K562 (cell line): ENCODE measurements around the gene ADAM30. TPM values are rescaled to one million over a fixed set of nuclear protein-coding genes. Genes with fewer than 3 reads are reported as not detected.

ENCODE experiments used
- ATAC-seq: fragments of 200-7000 bp; cut with Tn5 transposase; 3 replicates; pipeline ENCODE4 v1.9.1; 2020; ENCODE audit warnings: moderate library complexity
- BruUV-seq: library from RNA; stranded (reverse); fragments of 400-500 nt; replicated peaks from 2 replicates; lab custom pipeline; 2021; lab: Mats Ljungman, UMichigan
- CTCF ChIA-PET: fragments of 300-600 bp; formaldehyde crosslinking; extraction: SDS; loops from one replicate; lab custom pipeline; 2021; ENCODE audit warnings: low intra/inter-chr PET ratio; lab: Yijun Ruan, JAX
- POLR2A ChIA-PET: fragments of 300-600, 350-650 bp; sonication (Branson Sonifier 250); formaldehyde crosslinking; extraction: SDS; loops from one replicate; lab custom pipeline; 2021; ENCODE audit warnings: antibody characterized with exemption, inconsistent platforms; lab: Yijun Ruan, JAX
- DNase-seq, 4 experiments: peaks; one replicate each; pipeline versions ENCODE4 v3.0.0 to v3.0.0-alpha.2; 2011 to 2018; ENCODE audit warnings: low spot score in 3 of 4, mixed read lengths in 3 of 4; ENCODE audit errors: extremely low read depth in 1 of 4
- FAIRE-seq: peaks from 2 replicates; lab custom pipeline; 2011; peaks lifted over from hg19 to GRCh38; lab: Jason Lieb, UNC
- H2AFZ ChIP-seq: 2 replicates; pipeline ENCODE4 v1.6.0; 2011; ENCODE audit warnings: low read depth, low read length, control low read depth, inconsistent platforms
- H3K27ac ChIP-seq: fragments of 200-600 bp; 3 replicates; pipeline ENCODE4 v1.8.0; 2011; ENCODE audit warnings: low read depth, mild to moderate bottlenecking, control low read depth, inconsistent platforms, low read length, moderate library complexity, mixed read lengths; ENCODE audit errors: extremely low read depth
- H3K27me3 ChIP-seq, 2 experiments: fragments of 300-600 bp in 1 of 2; 2 replicates in 1 of 2; 3 replicates in 1 of 2; pipeline versions ENCODE4 v1.6.0 to v1.8.0; 2011; ENCODE audit warnings: inconsistent platforms in 2 of 2, low read length in 2 of 2, mild to moderate bottlenecking in 1 of 2, mixed read lengths in 1 of 2, moderate library complexity in 1 of 2; ENCODE audit not compliant: control insufficient read depth in 2 of 2, insufficient read depth in 2 of 2
- H3K36me3 ChIP-seq: fragments of 300-600 bp; 3 replicates; pipeline ENCODE4 v1.8.0; 2011; ENCODE audit warnings: mild to moderate bottlenecking, low read length, inconsistent platforms; ENCODE audit not compliant: control insufficient read depth, insufficient read depth
- H3K4me1 ChIP-seq, 2 experiments: fragments of 200-600 bp in 1 of 2; replicated peaks in 1 of 2; 2 replicates in 1 of 2; 3 replicates in 1 of 2; pipeline versions ENCODE4 v1.5.1 to v1.8.0; 2011; ENCODE audit warnings: inconsistent platforms in 2 of 2, low read length in 2 of 2, mild to moderate bottlenecking in 1 of 2, mixed read lengths in 1 of 2, moderate library complexity in 1 of 2; ENCODE audit not compliant: control insufficient read depth in 2 of 2, insufficient read depth in 2 of 2
- H3K4me2 ChIP-seq: 2 replicates; pipeline ENCODE4 v1.6.1; 2011; ENCODE audit warnings: low read length, control low read depth, inconsistent platforms, mixed read lengths; ENCODE audit not compliant: insufficient read depth
- H3K4me3 ChIP-seq: fragments of 200-600 bp; sonication (generic), shearing (Covaris generic); 2 replicates; pipeline ENCODE4 v1.5.1; 2016; ENCODE audit warnings: control low read depth, inconsistent platforms
- H3K79me2 ChIP-seq: fragments of 200-600 bp; 3 replicates; pipeline ENCODE4 v1.8.0; 2011; ENCODE audit warnings: low read length, inconsistent platforms; ENCODE audit not compliant: control insufficient read depth, insufficient read depth
- H3K9ac ChIP-seq, 2 experiments: 2 replicates each; pipeline versions ENCODE4 v1.6.0 to v1.6.1; 2011; ENCODE audit warnings: low read depth in 2 of 2, low read length in 2 of 2, control low read depth in 1 of 2, inconsistent platforms in 1 of 2, mild to moderate bottlenecking in 1 of 2, mixed read lengths in 1 of 2; ENCODE audit not compliant: insufficient read depth in 1 of 2
- H3K9me1 ChIP-seq: one replicate; pipeline ENCODE4 v1.6.0; 2011; ENCODE audit warnings: inconsistent platforms, mild to moderate bottlenecking, low read length, moderate library complexity; ENCODE audit not compliant: control insufficient read depth, insufficient read depth
- H3K9me3 ChIP-seq: replicated peaks from 2 replicates; pipeline ENCODE4 v1.5.1; 2011; ENCODE audit warnings: low read depth, low read length, inconsistent platforms; ENCODE audit not compliant: control insufficient read depth, insufficient read depth
- H4K20me1 ChIP-seq: replicated peaks from 2 replicates; pipeline ENCODE4 v1.6.1; 2011; ENCODE audit warnings: low read length, inconsistent platforms, mixed read lengths; ENCODE audit not compliant: control insufficient read depth, insufficient read depth
- C11orf30 ChIP-seq: fragments of 450-650 bp; IDR thresholded peaks from 2 replicates; pipeline ENCODE4 v1.6.1; 2016; ENCODE audit warnings: low read depth, mild to moderate bottlenecking
- ELF4 ChIP-seq: fragments of 450-650 bp; formaldehyde crosslinking; IDR thresholded peaks from 2 replicates; pipeline ENCODE4 v1.4.0; 2022; ENCODE audit warnings: missing genetic modification characterization
- FOXA3 ChIP-seq, 2 experiments: fragments of 450-650 bp in 1 of 2; sonication (generic) in 1 of 2; formaldehyde crosslinking; IDR thresholded peaks in 1 of 2; conservative IDR thresholded peaks in 1 of 2; 2 replicates each; pipeline versions ENCODE4 v1.4.0 to v1.8.0; 2020 to 2022; ENCODE audit warnings: mild to moderate bottlenecking in 2 of 2, missing genetic modification reagents in 1 of 2
- GTF2B ChIP-seq: IDR thresholded peaks from 2 replicates; pipeline ENCODE4 v1.6.1; 2011; ENCODE audit not compliant: insufficient read length; ENCODE audit errors: extremely low read depth
- HCFC1 ChIP-seq: IDR thresholded peaks from 2 replicates; pipeline ENCODE4 v1.6.1; 2012; ENCODE audit warnings: low read depth, low read length, improper control_type of control experiment
- HDGF ChIP-seq: fragments of 450-650 bp; IDR thresholded peaks from 2 replicates; pipeline ENCODE4 v1.6.1; 2016
- HLTF ChIP-seq: fragments of 450-650 bp; IDR thresholded peaks from 2 replicates; pipeline ENCODE4 v1.6.1; 2016
- HOXB6 ChIP-seq: fragments of 250-450 bp; sonication (Bioruptor Pico); IDR thresholded peaks from 2 replicates; pipeline ENCODE4 v1.5.1; 2022; ENCODE audit warnings: mild to moderate bottlenecking, borderline replicate concordance
- KDM4B ChIP-seq, 2 experiments: fragments of 450-650 bp in 1 of 2; sonication (generic) in 1 of 2; IDR thresholded peaks; 2 replicates each; pipeline ENCODE4 v1.6.1; 2016 to 2017; ENCODE audit warnings: borderline replicate concordance in 2 of 2, antibody characterized with exemption in 1 of 2, low read depth in 1 of 2, mild to moderate bottlenecking in 1 of 2
- MAFF ChIP-seq: IDR thresholded peaks from 2 replicates; pipeline ENCODE4 v1.6.1; 2012; ENCODE audit warnings: low read length, improper control_type of control experiment
- MAFG ChIP-seq: fragments of 450-650 bp; conservative IDR thresholded peaks from 2 replicates; pipeline ENCODE4 v1.6.1; 2016; ENCODE audit warnings: missing genetic modification characterization, missing compliant biosample characterization
- MITF ChIP-seq: IDR thresholded peaks from 2 replicates; pipeline ENCODE4 v1.6.1; 2014; ENCODE audit warnings: antibody characterized with exemption
- NELFE ChIP-seq: IDR thresholded peaks from 2 replicates; pipeline ENCODE4 v1.6.1; 2011; ENCODE audit warnings: mild to moderate bottlenecking; ENCODE audit not compliant: insufficient read depth, insufficient read length
- RBM17 ChIP-seq: fragments of 200-400 bp; formaldehyde crosslinking; IDR thresholded peaks from 2 replicates; pipeline ENCODE4 v1.6.1; 2017; ENCODE audit warnings: low read depth, mild to moderate bottlenecking, low read length, borderline replicate concordance
- RFX7 ChIP-seq: fragments of 250-450 bp; sonication (Bioruptor Pico); IDR thresholded peaks from 2 replicates; pipeline ENCODE4 v1.5.1; 2021; ENCODE audit warnings: mild to moderate bottlenecking
- SMC3 ChIP-seq: conservative IDR thresholded peaks from 2 replicates; pipeline ENCODE4 v1.6.1; 2011; ENCODE audit warnings: low read depth, low read length, improper control_type of control experiment; ENCODE audit not compliant: insufficient read depth
- THRA ChIP-seq: fragments of 450-650 bp; IDR thresholded peaks from 2 replicates; pipeline ENCODE4 v1.6.1; 2017; ENCODE audit warnings: mild to moderate bottlenecking, moderate library complexity
- ZFX ChIP-seq: sonication (generic); formaldehyde crosslinking; IDR thresholded peaks from 2 replicates; pipeline ENCODE4 v1.8.0; 2022; ENCODE audit warnings: mild to moderate bottlenecking, missing genetic modification reagents, moderate library complexity
- ZKSCAN1 ChIP-seq: fragments of 150-350 bp; IDR thresholded peaks from 2 replicates; pipeline ENCODE4 v1.6.1; 2016; ENCODE audit warnings: low read depth, low read length
- ZNF133 ChIP-seq: fragments of 250-450 bp; sonication (Bioruptor Pico); IDR thresholded peaks from 2 replicates; pipeline ENCODE4 v1.4.0; 2020; ENCODE audit warnings: mild to moderate bottlenecking
- ZNF274 ChIP-seq: IDR thresholded peaks from 2 replicates; pipeline ENCODE4 v1.6.1; 2011; ENCODE audit warnings: low read depth, mild to moderate bottlenecking, low read length, moderate library complexity, borderline replicate concordance
- ZNF316 ChIP-seq: fragments of 450-650 bp; IDR thresholded peaks from 2 replicates; pipeline ENCODE4 v1.6.1; 2016
- in situ Hi-C: fragments of 300-500 bp; cut with MboI; formaldehyde crosslinking; loops from 4 replicates; pipeline ENCODE4 v1.15.0; 2018; ENCODE audit warnings: inconsistent platforms, mixed read lengths
- intact Hi-C: fragments of 100-400 bp; cut with micrococcal nuclease; formaldehyde crosslinking; loops from 2 replicates; pipeline ENCODE4 v1.14.2; 2022
- polyA plus RNA-seq, 8 experiments: library from polyadenylated mRNA; depleted of rRNA in 4 of 8; stranded (reverse) in 5 of 8; unstranded in 3 of 8; fragments of >200 nt; fragmentation: Nextera tagmentation in 2 of 8; fragmentation: Illumina TruSeq in 1 of 8; extraction: Ambion mirVana in 2 of 8; extraction: Trizol in 1 of 8; gene quantifications; 2 replicates each; pipeline versions ENCODE4 v1.2.1 to v1.2.3, GENCODE V29; 2011 to 2014; ENCODE audit warnings: inconsistent platforms in 1 of 8, missing spikeins in 1 of 8
- total RNA-seq, 7 experiments: library from RNA; depleted of rRNA in 6 of 7; stranded (reverse); fragments of >200 nt in 6 of 7; fragmentation: Illumina TruSeq in 2 of 7; extraction: Trizol in 2 of 7; gene quantifications; 2 replicates each; pipeline versions ENCODE4 v1.2.1 to v1.2.3, GENCODE V29; 2011 to 2021; ENCODE audit warnings: low replicate concordance in 1 of 7
- TF ChIP-seq, protein P1 (sequence below): sonication (generic); formaldehyde crosslinking; IDR thresholded peaks from 2 replicates; pipeline ENCODE4 v1.8.0; 2022; ENCODE audit warnings: mild to moderate bottlenecking, missing genetic modification reagents

The ADAM30 gene
- total and polyA plus RNA-seq, 9 of the 15 experiments (the other 6 are each of a cell fraction or from before 2014, with no cell fraction given), result not detected

GRCh38 chr1:119887427-119887826, 8.9 kb downstream of the ADAM30 start:
- Histone ChIP-seq H3K4me3 (no peak overlapping the region), H3K9ac (no peak overlapping the region), H3K27ac (no peak overlapping the region), H4K20me1 (no peaks in the 10 kb centered on the region), H3K79me2 (no peaks in the 10 kb centered on the region), H2AFZ (no peak overlapping the region), H3K9me1 (no peaks in the 10 kb centered on the region), H3K27me3 (no peaks in the 10 kb centered on the region; a peak in 1 of 5 replicates), H3K9me3 (no peaks in the 10 kb centered on the region), H3K36me3 (no peaks in the 10 kb centered on the region), H3K4me2 (no peak overlapping the region), H3K4me1 (peaks cover 0 to 1% of the 10 kb centered on the region in 2 experiments; a peak in 2 of 5 replicates)
- in situ Hi-C loops, result no loop called here
- ATAC-seq (no peak), FAIRE-seq (no peak), DNase-seq (no peak)
- CTCF ChIA-PET, result no interaction called here
- BruUV-seq, result no TSS peak
- POLR2A ChIA-PET, result no interaction called here
- intact Hi-C loops, result loop anchor here (5.0 kb wide), 1 partner anchor 80 kb away; no protein-coding TSS in a partner anchor
- TF ChIP-seq MAFF, result peak; percentile 60
- no peak for TF ChIP-seq RBM17
- no peak for TF ChIP-seq HCFC1
- TF ChIP-seq FOXA3 (CRISPR knock-in tag; conservative IDR thresholded peaks at IDR 0.05 in 1 of 2, IDR thresholded peaks at IDR 0.05 in 1 of 2), result no peak
- no peak for TF ChIP-seq HDGF
- no peak for TF ChIP-seq NELFE
- TF ChIP-seq RFX7 (CRISPR knock-in tag), result no peak
- no peak for TF ChIP-seq ZKSCAN1
- TF ChIP-seq ZNF316, result peak; percentile 61; the same call in 1 of the 2 replicates
- no peak for TF ChIP-seq GTF2B
- TF ChIP-seq MAFG (tag), result peak; percentile 71
- TF ChIP-seq, protein P1, sequence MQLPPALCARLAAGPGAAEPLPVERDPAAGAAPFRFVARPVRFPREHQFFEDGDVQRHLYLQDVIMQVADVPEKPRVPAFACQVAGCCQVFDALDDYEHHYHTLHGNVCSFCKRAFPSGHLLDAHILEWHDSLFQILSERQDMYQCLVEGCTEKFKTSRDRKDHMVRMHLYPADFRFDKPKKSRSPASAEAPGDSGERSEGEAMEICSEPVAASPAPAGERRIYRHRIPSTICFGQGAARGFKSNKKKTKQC (CRISPR knock-in tag), result no peak
- TF ChIP-seq ZFX, result no peak
- TF ChIP-seq ELF4, result no peak
- no peak for TF ChIP-seq ZNF274
- no peak for TF ChIP-seq HLTF
- no peak for TF ChIP-seq ZNF133
- TF ChIP-seq HOXB6 (CRISPR knock-in tag), result no peak
- TF ChIP-seq KDM4B (IDR thresholded peaks at IDR 0.05; ENCODE audit: borderline replicate concordance in 2 of 2, low read depth in 1 of 2), result no peak
- TF ChIP-seq MITF, result no peak
- no peak for TF ChIP-seq SMC3
- TF ChIP-seq THRA, result no peak
- peak; percentile 34 for TF ChIP-seq C11orf30
